Body of pancreas (tissue), 4 donors: Measurements from ENCODE around the gene SH3GL3.

ENCODE experiments used
- CTCF ChIP-seq, 7 experiments: fragments of 450-650 bp in 4 of 7; fragments of 200-600 bp in 3 of 7; sonication (generic) in 3 of 7; IDR thresholded peaks; one replicate each; pipeline ENCODE4 v1.5.1; 2016 to 2019; ENCODE audit warnings: antibody characterized with exemption in 7 of 7
- POLR2A ChIP-seq, 3 donors: fragments of 450-650 bp; IDR thresholded peaks; one replicate each; pipeline ENCODE4 v1.6.1; 2016; ENCODE audit warnings: antibody characterized with exemption in 3 of 3, mild to moderate bottlenecking in 2 of 3

GRCh38 chr15:83604549-83604948 lies 157.4 kb downstream of the SH3GL3 start:
- TF ChIP-seq CTCF (IDR thresholded peaks at IDR 0.05), result no peak
- no peak for TF ChIP-seq POLR2A (IDR thresholded peaks at IDR 0.05)
